Endodermal cell (in vitro differentiated cells): Measurements from ENCODE around the gene RNASEH2A. TPM values are rescaled to one million over a fixed set of nuclear protein-coding genes. Genes with fewer than 3 reads are reported as not detected.

Source experiments
- DNase-seq: peaks from one replicate; pipeline ENCODE4 v3.0.0-alpha.2; 2017
- H3K27ac ChIP-seq: 2 replicates; pipeline ENCODE4 v1.5.1; 2013; ENCODE audit warnings: mild to moderate bottlenecking, low read depth, low read length, moderate library complexity
- H3K27me3 ChIP-seq: 2 replicates; pipeline ENCODE4 v1.6.1; 2013; ENCODE audit warnings: mild to moderate bottlenecking, low read length, moderate library complexity; ENCODE audit not compliant: insufficient read depth, control insufficient read depth, poor library complexity, severe bottlenecking
- H3K36me3 ChIP-seq: 2 replicates; pipeline ENCODE4 v1.7.0; 2013; ENCODE audit warnings: mild to moderate bottlenecking, low read length, moderate library complexity; ENCODE audit not compliant: control insufficient read depth, insufficient read depth
- H3K4me1 ChIP-seq: one replicate; pipeline ENCODE4 v1.7.0; 2013; ENCODE audit warnings: low read length; ENCODE audit not compliant: control insufficient read depth, insufficient read depth
- H3K4me3 ChIP-seq: 2 replicates; pipeline ENCODE4 v1.5.1; 2013; ENCODE audit warnings: mild to moderate bottlenecking, low read length, moderate library complexity
- H3K9ac ChIP-seq: 2 replicates; pipeline ENCODE4 v1.6.1; 2013; ENCODE audit warnings: mild to moderate bottlenecking, low read length, moderate library complexity; ENCODE audit not compliant: poor library complexity, severe bottlenecking; ENCODE audit errors: extremely low read depth
- H3K9me3 ChIP-seq: 2 replicates; pipeline ENCODE4 v1.6.1; 2013; ENCODE audit warnings: mild to moderate bottlenecking, low read length, moderate library complexity; ENCODE audit not compliant: control insufficient read depth
- H3K27ac Mint-ChIP-seq: 2 replicates; pipeline ENCODE4 v1.8.0; 2020; ENCODE audit warnings: mixed read lengths
- H3K27me3 Mint-ChIP-seq: 2 replicates; pipeline ENCODE4 v1.8.0; 2021; ENCODE audit warnings: mild to moderate bottlenecking, mixed read lengths; ENCODE audit not compliant: insufficient read depth
- H3K36me3 Mint-ChIP-seq: 2 replicates; pipeline ENCODE4 v1.8.0; 2020; ENCODE audit warnings: low read depth, mixed read lengths
- H3K4me1 Mint-ChIP-seq: 2 replicates; pipeline ENCODE4 v1.8.0; 2020; ENCODE audit warnings: mixed read lengths
- H3K4me3 Mint-ChIP-seq: 2 replicates; pipeline ENCODE4 v1.8.0; 2020; ENCODE audit warnings: mild to moderate bottlenecking, moderate library complexity, mixed read lengths
- H3K9me3 Mint-ChIP-seq: 2 replicates; pipeline ENCODE4 v1.8.0; 2020; ENCODE audit warnings: mild to moderate bottlenecking, mixed read lengths
- CTCF ChIP-seq: fragments of 200-600 bp; sonication (generic); conservative IDR thresholded peaks from 2 replicates; pipeline ENCODE4 v1.5.0; 2021; ENCODE audit warnings: antibody characterized with exemption, mild to moderate bottlenecking
- WGBS, 2 experiments: methylation state at CpG; one replicate each; pipeline versions ENCODE4 v1.1.5 to v1.1.7; 2013; ENCODE audit warnings: missing lambda C conversion rate in 2 of 2, mixed read lengths in 1 of 2; ENCODE audit not compliant: insufficient coverage in 1 of 2, insufficient read length in 1 of 2; 5-methylcytosine and 5-hydroxymethylcytosine counted together
- total RNA-seq, 2 donors: library from RNA; stranded (reverse); fragmentation: NEBNext Ultra II Directional in 1 of 2; extraction: Animal tissue kit (Norgen Biotek cat#: 25700) in 1 of 2; gene quantifications; 2 replicates in 1 of 2; 3 replicates in 1 of 2; pipeline ENCODE4 v1.2.1, GENCODE V29; 2021

The RNASEH2A gene
- total RNA-seq, 2 donors from 2014 or later = 51.0 to 97.1 TPM

DNA sequence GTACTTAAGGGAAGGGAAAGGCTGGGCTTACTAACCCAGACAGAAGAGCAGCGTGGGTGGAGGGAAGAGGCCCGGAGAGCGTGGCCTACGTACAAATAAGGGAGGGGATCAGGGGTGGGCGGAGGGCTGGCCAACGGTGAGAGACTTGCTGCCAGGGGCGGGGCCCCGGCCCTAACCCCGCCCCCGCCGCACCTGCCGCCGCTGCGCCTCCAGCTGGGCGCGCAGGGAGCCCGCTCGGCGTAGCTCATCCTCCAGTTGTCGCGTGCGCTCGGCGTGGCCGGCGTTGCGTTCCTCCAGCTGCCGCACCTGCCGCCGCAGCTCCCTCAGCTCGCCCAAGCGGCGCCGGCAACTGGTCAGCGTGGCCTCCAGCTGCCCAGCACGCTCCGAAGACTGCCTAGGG lies 36.7 kb upstream of the RNASEH2A start:
- Mint-ChIP-seq H3K4me3 (no peak overlapping the region), H3K4me1 (peaks cover 12% of the 10 kb centered on the region), H3K27ac (no peak overlapping the region), H3K36me3 (peaks cover 50% of the 10 kb centered on the region), H3K27me3 (no peaks in the 10 kb centered on the region), H3K9me3 (no peaks in the 10 kb centered on the region)
- Histone ChIP-seq H3K9ac (no peak overlapping the region), H3K27ac (no peak overlapping the region), H3K27me3 (no peaks in the 10 kb centered on the region), H3K4me3 (no peak overlapping the region), H3K9me3 (no peaks in the 10 kb centered on the region), H3K36me3 (peaks cover 2% of the 10 kb centered on the region), H3K4me1 (no peaks in the 10 kb centered on the region)
- TF ChIP-seq CTCF = no peak
- DNase-seq = peak; percentile 91
- WGBS, 2 experiments = 17% methylated on average over 37 of the region's 37 CpGs; no CpG with 5 or more reads in 1 of the 2 experiments

DNA sequence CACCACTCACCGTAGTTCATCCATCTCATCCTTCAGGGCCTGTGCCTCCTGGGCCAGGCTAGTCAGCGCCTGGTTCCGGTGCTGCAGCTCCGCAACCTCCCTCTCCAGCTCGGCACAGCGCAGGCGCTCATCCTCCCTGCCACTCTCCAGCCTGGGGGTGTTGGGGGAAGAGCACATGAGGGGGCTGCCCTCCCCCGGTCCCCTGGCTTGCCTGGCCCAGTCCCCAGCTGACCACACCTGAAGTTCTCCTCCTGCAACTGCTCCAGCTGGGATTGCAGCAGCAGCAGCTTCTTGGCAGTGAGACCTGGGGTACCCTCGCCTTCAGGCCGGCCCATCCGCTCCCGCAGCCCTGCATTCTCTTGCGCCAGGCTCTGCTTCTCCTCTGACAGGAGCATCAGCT lies 35.5 kb upstream of the RNASEH2A start:
- WGBS, 2 experiments = 90 to 95% methylated on average over 9 to 13 of the region's 13 CpGs
- Mint-ChIP-seq H3K4me1 (peaks cover 13% of the 10 kb centered on the region), H3K4me3 (no peak overlapping the region), H3K9me3 (no peaks in the 10 kb centered on the region), H3K36me3 (peaks cover 42% of the 10 kb centered on the region), H3K27me3 (no peaks in the 10 kb centered on the region), H3K27ac (no peak overlapping the region)
- no peaks in the 10 kb centered on the region for H3K4me1 ChIP-seq
- H3K9ac ChIP-seq = no peak overlapping the region
- no peaks in the 10 kb centered on the region for H3K36me3 ChIP-seq
- H3K9me3 ChIP-seq = no peaks in the 10 kb centered on the region
- no peak overlapping the region for H3K4me3 ChIP-seq
- H3K27me3 ChIP-seq = no peaks in the 10 kb centered on the region
- DNase-seq = no peak
- TF ChIP-seq CTCF = no peak
- no peak overlapping the region for H3K27ac ChIP-seq

DNA sequence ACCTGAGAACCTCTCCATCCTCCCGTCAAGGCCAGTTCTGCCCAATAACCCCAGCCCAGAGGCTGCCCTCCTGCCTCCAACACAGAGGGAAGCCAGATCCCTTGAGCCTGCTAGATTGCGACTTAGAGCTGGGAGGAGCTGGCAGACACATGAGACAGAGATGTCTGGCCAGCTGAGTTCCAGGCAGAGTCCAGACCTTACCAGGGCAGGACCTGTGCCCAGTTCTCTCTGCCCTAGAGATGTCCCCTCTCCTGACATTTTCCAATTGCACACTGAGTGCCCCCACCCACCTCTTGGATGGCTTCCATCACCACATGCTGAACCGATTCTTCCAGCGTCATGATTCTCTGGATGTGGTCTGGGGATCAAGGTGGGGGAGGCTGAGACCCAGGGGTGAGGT lies 34.1 kb upstream of the RNASEH2A start:
- H3K4me3 ChIP-seq = no peak overlapping the region
- no peak overlapping the region for H3K27ac Mint-ChIP-seq
- 90 to 92% methylated on average over 2 to 4 of the region's 4 CpGs for WGBS, 2 experiments
- H3K4me1 Mint-ChIP-seq = peaks cover 13% of the 10 kb centered on the region
- no peak overlapping the region for H3K9ac ChIP-seq
- no peak overlapping the region for H3K4me3 Mint-ChIP-seq
- no peak overlapping the region for H3K27ac ChIP-seq
- DNase-seq = no peak
- H3K36me3 ChIP-seq = no peaks in the 10 kb centered on the region
- TF ChIP-seq CTCF = no peak
- no peaks in the 10 kb centered on the region for H3K9me3 Mint-ChIP-seq
- no peaks in the 10 kb centered on the region for H3K9me3 ChIP-seq
- H3K27me3 Mint-ChIP-seq = no peaks in the 10 kb centered on the region
- no peaks in the 10 kb centered on the region for H3K27me3 ChIP-seq
- H3K36me3 Mint-ChIP-seq = peaks cover 34% of the 10 kb centered on the region
- no peaks in the 10 kb centered on the region for H3K4me1 ChIP-seq
